GM13977 (cell line): Measurements from ENCODE around the gene CD28.

Experiments
- DNase-seq: peaks from one replicate; pipeline ENCODE4 v3.0.0; 2012; ENCODE audit warnings: low spot score
- in situ Hi-C: fragments of 300-500 bp; cut with MboI; formaldehyde crosslinking; loops from one replicate; pipeline ENCODE4 v1.12.0; 2022; ENCODE audit warnings: low sequenced_read_pairs, low pct_unique_long_range_greater_than_20kb, mixed read lengths, inconsistent platforms; ENCODE audit not compliant: unreplicated experiment
- TF ChIP-seq, protein P1 (sequence below): IDR thresholded peaks from 2 replicates; pipeline ENCODE4 v1.5.1; 2012; ENCODE audit warnings: mild to moderate bottlenecking, control low read depth; ENCODE audit not compliant: insufficient read depth; ENCODE audit errors: extremely low read depth, missing control alignments

The CD28 gene

DNA sequence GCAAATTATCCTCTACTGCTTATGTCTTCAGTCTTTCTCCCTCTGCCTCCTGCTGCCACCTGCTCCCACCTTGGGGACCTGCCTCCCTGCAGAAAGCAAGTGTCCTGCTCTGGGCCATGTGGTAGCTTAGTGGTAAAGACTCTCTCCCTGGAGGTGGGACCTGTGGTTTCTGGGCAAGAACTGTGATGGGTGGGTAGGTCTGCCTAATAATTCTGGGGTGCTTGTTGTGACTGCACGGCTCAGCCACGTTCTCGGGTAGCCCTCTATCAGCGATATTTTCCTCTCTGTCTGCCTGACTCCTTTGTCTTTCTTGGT lies 16.4 kb upstream of the CD28 start:
- in situ Hi-C loops, result no loop called here
- no peak for DNase-seq
- TF ChIP-seq, protein P1, sequence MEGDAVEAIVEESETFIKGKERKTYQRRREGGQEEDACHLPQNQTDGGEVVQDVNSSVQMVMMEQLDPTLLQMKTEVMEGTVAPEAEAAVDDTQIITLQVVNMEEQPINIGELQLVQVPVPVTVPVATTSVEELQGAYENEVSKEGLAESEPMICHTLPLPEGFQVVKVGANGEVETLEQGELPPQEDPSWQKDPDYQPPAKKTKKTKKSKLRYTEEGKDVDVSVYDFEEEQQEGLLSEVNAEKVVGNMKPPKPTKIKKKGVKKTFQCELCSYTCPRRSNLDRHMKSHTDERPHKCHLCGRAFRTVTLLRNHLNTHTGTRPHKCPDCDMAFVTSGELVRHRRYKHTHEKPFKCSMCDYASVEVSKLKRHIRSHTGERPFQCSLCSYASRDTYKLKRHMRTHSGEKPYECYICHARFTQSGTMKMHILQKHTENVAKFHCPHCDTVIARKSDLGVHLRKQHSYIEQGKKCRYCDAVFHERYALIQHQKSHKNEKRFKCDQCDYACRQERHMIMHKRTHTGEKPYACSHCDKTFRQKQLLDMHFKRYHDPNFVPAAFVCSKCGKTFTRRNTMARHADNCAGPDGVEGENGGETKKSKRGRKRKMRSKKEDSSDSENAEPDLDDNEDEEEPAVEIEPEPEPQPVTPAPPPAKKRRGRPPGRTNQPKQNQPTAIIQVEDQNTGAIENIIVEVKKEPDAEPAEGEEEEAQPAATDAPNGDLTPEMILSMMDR, result no peak

DNA sequence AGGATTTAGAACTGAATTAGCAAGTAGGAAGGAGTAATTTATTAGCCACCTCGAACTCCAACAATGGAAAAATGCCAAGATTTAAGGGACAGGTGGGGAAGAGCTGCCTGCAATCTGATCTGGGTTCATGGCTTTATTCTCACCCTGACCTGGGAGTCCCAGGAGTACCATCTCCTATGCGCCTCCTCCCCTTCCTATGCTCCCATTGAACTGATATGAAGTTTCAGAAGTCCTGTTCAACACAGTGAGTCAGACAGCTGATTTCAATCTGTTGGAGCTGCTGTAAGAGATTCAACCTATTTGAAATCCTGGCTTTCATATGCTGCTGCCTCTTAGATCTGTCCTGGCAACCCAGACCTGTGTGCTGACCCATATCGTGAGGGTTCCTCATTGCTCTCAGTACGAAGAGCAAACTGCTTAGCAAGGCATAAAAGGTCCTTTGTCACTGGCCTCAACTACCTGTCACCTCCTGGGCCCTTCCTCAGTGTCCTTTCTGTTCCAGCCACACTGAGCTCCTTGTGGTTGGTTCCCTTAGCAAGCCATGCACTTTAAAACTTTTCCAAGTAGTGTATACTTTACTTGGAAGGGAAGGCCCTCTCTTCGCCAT lies 15.9 kb upstream of the CD28 start:
- no peak for DNase-seq
- in situ Hi-C loops, result no loop called here

DNA sequence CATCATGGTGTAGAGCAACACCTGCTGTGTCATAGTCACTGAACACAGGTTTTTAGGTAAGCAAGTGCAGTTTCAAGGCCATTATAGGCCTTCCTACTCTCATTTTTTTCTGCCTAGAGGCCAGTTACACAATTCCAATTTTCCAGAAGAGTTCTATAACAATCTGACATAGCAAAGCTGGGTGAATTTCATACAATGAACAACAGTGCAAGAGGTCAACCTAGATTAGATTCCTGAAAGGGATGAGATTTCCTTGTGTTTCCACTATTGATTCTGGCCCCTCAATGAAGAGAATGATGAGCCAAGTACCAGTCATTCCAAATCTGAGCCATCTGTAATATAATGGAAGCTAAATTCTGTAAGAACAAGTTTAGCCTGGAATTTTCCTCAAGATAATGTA lies 15.3 kb upstream of the CD28 start:
- in situ Hi-C loops, result no loop called here
- no peak for DNase-seq
- TF ChIP-seq, protein P1, result no peak

More for the DNA sequence above, 15.9 kb upstream of the CD28 start:
- TF ChIP-seq, protein P1, result no peak

DNA sequence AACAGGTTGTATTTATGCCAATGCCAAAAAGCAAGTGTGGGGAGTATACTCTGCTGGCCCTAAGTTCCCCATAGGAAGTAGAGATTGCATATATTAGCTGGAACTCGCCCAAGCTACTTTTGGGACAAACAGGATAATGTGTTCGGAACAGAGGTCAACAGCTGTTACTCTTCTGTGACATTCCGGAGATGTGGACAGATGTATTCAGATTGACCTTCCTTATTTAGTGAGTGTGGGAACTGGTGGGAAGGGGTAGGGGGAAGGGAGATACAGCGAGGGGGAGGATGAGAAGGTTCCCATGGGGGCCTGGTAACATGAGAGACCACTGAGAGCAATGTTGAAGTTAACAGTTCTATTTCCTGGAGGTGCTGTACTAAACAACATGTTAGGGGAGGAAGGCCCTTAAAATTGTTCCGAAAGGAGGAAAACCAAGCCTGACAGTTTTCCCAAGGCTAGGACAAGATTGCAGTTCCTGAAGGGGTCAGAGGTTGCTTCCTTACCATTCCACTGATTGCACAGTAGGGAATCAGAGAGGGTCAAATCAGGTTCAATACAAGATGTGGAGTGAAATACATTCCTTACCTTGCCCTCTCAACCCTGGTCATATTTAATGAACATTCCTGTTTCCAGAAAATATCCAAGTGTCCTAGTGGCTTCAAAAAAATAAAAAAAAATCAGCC lies 14.3 kb upstream of the CD28 start:
- TF ChIP-seq, protein P1, result no peak

DNA sequence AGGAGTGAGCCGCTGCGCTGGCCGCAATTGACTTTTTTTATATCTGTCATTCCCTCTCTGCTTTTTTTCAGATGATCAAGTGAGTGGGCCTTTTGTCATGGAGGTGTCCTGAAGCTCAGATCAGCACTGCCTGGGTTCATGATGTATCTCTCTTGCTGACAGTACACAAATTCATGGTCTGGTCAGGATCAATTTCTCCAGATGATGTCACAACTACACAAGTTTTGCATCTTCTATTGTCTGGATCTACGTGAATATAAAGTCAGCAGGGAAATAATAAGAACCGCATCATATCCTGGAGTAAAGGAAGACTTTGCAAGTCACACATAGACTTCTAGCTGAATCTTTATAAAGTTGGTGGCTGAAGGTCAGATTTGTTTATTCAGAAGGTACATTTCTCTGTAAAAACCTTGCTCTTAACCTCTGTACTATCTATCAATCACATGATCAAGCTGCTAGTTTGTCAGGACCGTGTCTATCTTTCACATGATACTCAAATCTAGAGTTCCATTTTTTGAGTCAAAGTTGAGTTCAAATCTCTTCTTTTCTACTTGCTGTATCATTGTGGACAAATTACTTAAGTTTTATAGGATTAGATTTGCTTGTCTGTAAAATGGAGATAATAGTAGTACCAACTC lies 13.1 kb upstream of the CD28 start:
- no peak for DNase-seq
- TF ChIP-seq, protein P1, result no peak
- in situ Hi-C loops, result no loop called here

More for the DNA sequence above, 14.3 kb upstream of the CD28 start:
- in situ Hi-C loops, result no loop called here
- DNase-seq, result no peak

DNA sequence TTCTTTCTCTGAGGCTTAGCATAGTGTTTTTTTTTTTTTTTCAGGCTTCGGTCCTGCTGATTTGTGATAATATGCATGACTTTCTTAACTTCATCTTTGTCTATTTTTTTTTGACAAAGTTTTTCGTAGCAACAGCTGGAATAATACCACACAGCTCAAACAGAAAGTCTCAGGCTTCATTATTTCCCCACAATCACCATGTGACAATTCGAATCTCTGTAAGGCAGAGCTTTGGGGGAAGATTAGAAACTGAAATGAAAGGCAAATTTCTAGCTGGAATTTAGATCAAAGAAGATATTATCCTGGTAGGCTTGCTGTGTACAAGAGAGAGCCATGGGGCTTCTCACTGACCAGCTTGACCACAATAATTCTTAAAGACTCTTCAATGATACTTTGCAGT lies 12.2 kb upstream of the CD28 start:
- no peak for DNase-seq
- TF ChIP-seq, protein P1, result no peak
- in situ Hi-C loops, result no loop called here
